ENCODE results near the gene PPIP5K1.

Gene PPIP5K1

DNA sequence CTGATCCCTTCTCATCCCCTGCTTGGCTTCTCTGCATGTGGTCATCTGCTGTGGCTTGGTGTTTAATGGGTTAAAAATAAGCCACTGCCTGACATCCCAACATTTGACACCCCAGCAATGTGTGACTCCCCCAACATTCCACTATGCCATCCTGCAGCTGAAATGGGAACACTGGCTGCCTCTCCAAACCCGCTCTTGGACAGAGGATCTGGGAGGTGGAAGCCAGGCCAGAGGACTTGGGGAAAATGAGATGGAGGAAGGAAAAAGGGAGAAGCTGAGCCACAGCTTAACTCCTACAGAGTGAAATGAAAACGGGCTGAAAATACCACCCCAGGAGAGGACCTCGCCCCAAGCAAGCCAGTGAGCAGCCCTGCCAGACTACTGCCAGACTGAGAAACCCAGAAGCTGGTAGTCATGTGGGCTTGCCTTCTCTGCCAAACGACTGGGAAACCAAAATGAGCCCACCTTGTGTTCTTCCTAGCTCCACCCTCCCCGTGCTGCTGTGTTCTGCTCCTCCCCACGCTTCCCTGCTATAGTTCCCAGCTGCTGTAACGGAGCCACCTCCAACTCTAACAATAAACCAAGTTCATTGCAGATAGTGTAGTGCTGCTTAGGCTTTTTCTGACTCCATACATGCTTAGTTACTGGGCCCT, 58.9 kb downstream of the PPIP5K1 start:
- H3K9me3 ChIP-seq (ENCODE audit: severe bottlenecking) = no peaks in the 10 kb centered on the region
- peaks cover 17% of the 10 kb centered on the region for H3K36me3 ChIP-seq
- H3K27me3 ChIP-seq (ENCODE audit: insufficient read depth, low read depth, severe bottlenecking) = no peaks in the 10 kb centered on the region
- no peak for DNase-seq
- TF ChIP-seq, protein P1, sequence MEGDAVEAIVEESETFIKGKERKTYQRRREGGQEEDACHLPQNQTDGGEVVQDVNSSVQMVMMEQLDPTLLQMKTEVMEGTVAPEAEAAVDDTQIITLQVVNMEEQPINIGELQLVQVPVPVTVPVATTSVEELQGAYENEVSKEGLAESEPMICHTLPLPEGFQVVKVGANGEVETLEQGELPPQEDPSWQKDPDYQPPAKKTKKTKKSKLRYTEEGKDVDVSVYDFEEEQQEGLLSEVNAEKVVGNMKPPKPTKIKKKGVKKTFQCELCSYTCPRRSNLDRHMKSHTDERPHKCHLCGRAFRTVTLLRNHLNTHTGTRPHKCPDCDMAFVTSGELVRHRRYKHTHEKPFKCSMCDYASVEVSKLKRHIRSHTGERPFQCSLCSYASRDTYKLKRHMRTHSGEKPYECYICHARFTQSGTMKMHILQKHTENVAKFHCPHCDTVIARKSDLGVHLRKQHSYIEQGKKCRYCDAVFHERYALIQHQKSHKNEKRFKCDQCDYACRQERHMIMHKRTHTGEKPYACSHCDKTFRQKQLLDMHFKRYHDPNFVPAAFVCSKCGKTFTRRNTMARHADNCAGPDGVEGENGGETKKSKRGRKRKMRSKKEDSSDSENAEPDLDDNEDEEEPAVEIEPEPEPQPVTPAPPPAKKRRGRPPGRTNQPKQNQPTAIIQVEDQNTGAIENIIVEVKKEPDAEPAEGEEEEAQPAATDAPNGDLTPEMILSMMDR (IDR thresholded peaks at IDR 0.05; ENCODE audit: low read depth, low read length) = no peak
- H3K27ac ChIP-seq = no peak overlapping the region
- no peak overlapping the region for H3K4me3 ChIP-seq (ENCODE audit: low read depth, low read length)

DNA sequence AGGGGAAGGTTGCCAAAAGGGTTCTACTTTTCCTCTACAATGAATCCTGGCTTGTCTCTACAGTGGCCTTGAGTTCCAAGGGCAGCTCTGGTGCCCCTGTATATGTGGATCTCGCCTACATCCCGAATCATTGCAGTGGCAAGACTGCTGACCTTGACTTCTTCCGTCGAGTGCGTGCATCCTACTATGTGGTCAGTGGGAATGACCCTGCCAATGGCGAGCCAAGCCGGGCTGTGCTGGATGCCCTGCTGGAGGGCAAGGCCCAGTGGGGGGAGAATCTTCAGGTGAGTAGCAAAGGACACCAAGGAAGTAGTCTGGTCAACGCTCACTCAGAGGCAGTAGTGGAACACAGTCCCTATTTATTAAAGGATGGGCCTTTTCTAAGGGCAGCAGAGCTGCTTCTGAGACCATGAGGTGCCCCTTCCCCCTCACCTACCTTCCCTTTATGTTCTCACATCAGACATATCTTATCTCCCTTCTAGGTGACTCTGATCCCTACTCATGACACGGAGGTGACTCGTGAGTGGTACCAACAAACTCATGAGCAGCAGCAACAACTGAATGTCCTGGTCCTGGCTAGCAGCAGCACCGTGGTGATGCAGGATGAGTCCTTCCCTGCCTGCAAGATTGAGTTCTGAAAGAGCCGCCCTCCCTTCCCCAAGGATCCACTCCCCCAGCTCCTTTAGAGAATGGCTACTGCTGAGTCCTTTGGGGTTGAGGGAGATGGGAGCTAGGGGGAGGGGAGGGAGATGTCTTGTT, 60.2 kb downstream of the PPIP5K1 start:
- Histone ChIP-seq H3K9me3 (ENCODE audit: severe bottlenecking) (no peaks in the 10 kb centered on the region), H3K36me3 (peaks cover 17% of the 10 kb centered on the region), H3K4me3 (ENCODE audit: low read depth, low read length) (no peak overlapping the region), H3K27me3 (ENCODE audit: insufficient read depth, low read depth, severe bottlenecking) (no peaks in the 10 kb centered on the region), H3K27ac (no peak overlapping the region)
- no peak for DNase-seq
- TF ChIP-seq, protein P1 (IDR thresholded peaks at IDR 0.05; ENCODE audit: low read depth, low read length) = no peak

DNA sequence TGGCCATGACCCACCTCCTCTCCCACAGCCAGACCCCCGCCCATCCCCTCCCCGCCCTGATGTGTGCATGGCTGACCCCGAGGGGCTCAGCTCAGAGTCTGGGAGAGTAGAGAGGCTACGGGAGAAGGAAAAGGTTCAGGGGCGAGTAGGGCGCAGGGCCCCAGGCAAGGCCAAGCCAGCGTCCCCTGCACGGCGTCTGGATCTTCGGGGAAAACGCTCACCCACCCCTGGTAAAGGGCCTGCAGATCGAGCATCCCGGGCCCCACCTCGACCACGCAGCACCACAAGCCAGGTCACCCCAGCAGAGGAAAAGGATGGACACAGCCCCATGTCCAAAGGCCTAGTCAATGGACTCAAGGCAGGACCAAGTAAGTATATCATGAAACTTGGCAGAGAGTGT, 60.9 kb downstream of the PPIP5K1 start:
- Histone ChIP-seq H3K36me3 (peaks cover 12% of the 10 kb centered on the region), H3K27ac (no peak overlapping the region), H3K27me3 (ENCODE audit: insufficient read depth, low read depth, severe bottlenecking) (no peaks in the 10 kb centered on the region), H3K4me3 (ENCODE audit: low read depth, low read length) (no peak overlapping the region), H3K9me3 (ENCODE audit: severe bottlenecking) (no peaks in the 10 kb centered on the region)
- no peak for DNase-seq
- TF ChIP-seq, protein P1 (IDR thresholded peaks at IDR 0.05; ENCODE audit: low read depth, low read length) = no peak

DNA sequence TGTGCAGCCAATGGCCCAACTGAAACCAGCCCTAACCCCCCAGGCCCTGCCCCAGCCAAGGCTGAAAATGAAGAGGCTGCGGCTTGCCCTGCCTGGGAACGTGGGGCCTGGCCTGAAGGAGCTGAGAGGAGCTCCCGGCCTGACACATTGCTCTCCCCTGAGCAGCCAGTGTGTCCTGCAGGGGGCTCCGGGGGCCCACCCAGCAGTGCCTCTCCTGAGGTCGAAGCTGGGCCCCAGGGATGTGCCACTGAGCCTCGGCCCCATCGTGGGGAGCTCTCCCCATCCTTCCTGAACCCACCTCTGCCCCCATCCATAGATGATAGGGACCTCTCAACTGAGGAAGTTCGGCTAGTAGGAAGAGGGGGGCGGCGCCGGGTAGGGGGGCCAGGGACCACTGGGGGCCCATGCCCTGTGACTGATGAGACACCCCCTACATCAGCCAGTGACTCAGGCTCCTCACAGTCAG, 61.4 kb downstream of the PPIP5K1 start:
- H3K27ac ChIP-seq = no peak overlapping the region
- DNase-seq = no peak
- no peaks in the 10 kb centered on the region for H3K27me3 ChIP-seq (ENCODE audit: insufficient read depth, low read depth, severe bottlenecking)
- H3K36me3 ChIP-seq = peaks cover 14% of the 10 kb centered on the region
- TF ChIP-seq, protein P1 (IDR thresholded peaks at IDR 0.05; ENCODE audit: low read depth, low read length) = no peak
- H3K4me3 ChIP-seq (ENCODE audit: low read depth, low read length) = no peak overlapping the region
- no peaks in the 10 kb centered on the region for H3K9me3 ChIP-seq (ENCODE audit: severe bottlenecking)

DNA sequence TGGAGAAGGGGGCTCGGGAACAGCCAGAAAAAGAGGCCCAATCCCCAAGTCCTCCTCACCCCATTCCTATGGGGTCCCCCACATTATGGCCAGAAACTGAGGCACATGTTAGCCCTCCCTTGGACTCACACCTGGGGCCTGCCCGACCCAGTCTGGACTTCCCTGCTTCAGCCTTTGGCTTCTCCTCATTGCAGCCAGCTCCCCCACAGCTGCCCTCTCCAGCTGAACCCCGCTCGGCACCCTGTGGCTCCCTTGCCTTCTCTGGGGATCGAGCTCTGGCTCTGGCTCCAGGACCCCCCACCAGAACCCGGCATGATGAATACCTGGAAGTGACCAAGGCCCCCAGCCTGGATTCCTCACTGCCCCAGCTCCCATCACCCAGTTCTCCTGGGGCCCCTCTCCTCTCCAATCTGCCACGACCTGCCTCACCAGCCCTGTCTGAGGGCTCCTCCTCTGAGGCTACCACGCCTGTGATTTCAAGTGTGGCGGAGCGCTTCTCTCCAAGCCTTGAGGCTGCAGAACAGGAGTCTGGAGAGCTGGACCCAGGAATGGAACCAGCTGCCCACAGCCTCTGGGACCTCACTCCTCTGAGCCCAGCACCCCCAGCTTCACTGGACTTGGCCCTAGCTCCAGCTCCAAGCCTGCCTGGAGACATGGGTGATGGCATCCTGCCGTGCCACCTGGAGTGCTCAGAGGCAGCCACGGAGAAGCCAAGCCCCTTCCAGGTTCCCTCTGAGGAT, 62.0 kb downstream of the PPIP5K1 start:
- TF ChIP-seq, protein P1 (IDR thresholded peaks at IDR 0.05; ENCODE audit: low read depth, low read length) = no peak
- no peak overlapping the region for H3K4me3 ChIP-seq (ENCODE audit: low read depth, low read length)
- no peaks in the 10 kb centered on the region for H3K9me3 ChIP-seq (ENCODE audit: severe bottlenecking)
- no peaks in the 10 kb centered on the region for H3K27me3 ChIP-seq (ENCODE audit: insufficient read depth, low read depth, severe bottlenecking)
- no peak for DNase-seq
- H3K36me3 ChIP-seq = peaks cover 20% of the 10 kb centered on the region
- no peak overlapping the region for H3K27ac ChIP-seq
